NCI-H82 treated with DMSO at 0.1 percent for 48 hours (cell line): ENCODE data around the gene FGF11.
A peak's percentile ranks its signal among the peaks of the same experiment; 100 is the strongest.

ENCODE experiments used
- DNase-seq: peaks from one replicate; lab custom pipeline; 2025; ENCODE audit not compliant: unreplicated experiment; lab: John Stamatoyannopoulos, UW

FGF11 gene

DNA sequence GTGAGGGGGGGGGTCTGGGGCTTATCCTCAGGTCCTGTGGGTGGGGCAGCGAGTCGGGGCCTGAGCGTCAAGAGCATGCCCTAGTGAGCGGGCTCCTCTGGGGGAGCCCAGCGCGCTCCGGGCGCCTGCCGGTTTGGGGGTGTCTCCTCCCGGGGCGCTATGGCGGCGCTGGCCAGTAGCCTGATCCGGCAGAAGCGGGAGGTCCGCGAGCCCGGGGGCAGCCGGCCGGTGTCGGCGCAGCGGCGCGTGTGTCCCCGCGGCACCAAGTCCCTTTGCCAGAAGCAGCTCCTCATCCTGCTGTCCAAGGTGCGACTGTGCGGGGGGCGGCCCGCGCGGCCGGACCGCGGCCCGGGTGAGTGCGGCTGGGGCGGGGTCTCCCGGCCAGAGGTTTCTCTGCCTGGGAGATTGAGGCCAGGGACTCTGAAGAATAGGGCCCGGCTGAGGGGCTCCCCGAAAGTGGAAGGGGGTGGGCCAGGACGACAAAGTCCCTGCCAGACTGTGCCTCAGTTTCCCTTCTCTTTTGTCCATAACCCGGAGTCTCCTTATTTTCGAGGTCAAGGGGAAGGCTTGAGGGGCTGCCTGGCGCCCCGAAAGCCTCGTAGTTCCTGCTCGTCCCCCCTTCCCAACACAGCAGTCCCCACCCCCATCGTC lies at the start of gene FGF11:
Gene FGF11 (plus strand): TSS at position 51 of the 651 bp plus-strand sequence. CDS start 109 bp downstream, at position 160.
- no peak for DNase-seq

DNA sequence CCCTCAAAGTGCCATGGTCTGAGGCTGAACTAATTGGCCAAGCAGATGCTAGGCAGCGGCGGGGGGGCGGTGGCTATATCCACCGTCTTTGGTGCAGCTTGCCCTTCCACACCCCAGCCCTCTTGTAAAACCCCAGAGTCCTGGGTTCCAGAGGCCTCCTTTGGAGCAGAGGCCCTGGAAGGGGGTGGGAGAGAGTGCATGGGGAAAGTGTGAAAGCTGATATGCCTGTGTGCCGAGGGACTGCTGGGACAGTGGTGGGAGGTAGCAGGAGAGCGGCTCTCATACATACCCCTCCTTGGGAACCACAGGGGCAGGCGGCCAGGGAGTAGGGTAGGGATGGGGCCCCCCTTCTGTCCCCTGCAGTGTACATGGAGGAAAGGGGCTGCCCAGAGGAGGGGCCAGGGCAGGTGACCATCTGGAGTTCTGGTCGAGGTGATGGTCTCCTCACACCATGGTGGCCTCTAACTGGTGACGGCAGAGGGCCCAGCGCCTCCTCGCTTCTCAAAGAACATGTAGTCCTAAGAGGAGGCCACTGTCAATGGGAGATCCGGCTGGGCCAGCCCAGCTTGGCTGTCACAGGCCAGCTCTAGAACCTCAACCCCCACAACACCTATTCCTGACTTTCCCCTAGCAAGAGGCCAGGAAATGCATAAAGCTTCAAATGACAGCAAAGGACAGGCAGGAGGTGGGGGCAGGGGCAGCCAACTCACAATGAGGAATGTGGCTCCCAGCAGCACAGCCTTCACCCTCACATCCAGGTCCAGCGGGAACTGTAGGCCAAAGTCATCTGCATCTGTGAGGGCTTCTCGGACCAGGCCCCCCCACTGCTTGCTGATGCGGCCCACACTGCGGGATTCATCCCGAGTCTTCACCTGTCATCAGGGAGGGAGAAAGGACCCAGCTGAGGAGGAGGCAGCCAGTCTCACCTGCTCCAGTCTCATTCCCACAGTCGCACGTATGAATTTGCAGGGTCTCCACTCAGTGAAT lies 49.1 kb upstream of the FGF11 start:
- DNase-seq: no peak

DNA sequence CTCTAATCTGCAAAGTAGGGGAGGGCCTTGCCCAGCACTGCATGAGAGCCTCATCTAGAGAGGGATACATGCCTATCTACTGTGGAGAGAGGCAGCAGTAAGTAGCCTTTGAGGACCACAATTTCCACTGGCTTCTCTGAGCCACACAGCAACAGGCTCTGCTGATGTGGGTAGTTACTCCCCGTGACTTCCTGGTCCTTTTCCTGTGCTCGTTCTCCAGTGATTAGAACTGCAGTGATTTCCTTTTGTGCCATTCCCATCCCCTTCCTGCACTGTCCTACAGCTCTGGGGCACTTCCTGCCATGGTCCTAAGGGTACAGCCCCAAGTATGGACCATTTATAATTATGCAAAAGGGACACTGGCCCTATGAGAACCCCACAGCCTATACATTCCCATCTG lies 48.0 kb upstream of the FGF11 start:
- no peak for DNase-seq

DNA sequence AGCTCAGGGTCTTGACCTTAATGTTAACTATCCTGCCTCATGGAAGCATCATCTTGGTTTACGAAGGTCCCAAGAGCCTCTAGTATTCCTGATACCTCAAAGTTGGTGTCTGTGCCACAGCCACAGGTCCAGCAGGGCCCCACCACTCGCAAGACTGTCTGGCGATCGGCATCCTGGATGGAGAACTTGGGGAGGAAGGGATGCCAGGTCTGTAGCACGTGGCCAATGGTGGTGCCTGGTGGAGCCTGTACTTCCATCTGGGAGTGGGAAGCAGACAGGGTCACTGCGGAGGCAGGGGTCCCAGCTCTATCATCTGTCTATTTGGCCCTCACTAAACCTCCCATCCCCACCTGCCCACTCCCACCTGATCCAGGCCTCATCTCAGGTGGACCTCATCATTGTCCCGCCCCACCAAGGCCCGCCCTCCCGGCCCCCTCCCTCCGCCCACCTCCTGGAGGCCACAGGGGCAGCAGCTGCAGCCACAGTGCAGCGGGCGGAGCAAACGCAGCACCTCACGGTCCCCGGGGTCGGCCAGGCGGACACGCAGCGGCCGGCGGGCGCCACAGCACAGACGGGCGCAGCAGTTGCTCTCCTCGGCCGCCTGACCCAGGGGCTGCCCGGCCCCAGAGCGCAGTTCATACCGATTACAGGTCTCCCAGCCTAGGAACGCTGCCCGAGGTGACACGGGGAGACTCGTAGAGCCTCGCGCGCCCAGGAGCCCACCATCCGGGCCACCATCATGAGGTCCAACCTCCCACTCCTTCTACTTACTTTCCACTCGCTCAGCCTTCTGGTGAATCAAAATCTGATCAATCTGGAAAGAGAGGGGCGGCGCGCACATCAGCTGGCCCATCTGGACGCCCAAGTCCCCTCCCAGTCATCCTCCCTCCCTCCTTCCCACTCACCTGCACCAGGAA lies 46.4 kb upstream of the FGF11 start:
- DNase-seq: no peak

DNA sequence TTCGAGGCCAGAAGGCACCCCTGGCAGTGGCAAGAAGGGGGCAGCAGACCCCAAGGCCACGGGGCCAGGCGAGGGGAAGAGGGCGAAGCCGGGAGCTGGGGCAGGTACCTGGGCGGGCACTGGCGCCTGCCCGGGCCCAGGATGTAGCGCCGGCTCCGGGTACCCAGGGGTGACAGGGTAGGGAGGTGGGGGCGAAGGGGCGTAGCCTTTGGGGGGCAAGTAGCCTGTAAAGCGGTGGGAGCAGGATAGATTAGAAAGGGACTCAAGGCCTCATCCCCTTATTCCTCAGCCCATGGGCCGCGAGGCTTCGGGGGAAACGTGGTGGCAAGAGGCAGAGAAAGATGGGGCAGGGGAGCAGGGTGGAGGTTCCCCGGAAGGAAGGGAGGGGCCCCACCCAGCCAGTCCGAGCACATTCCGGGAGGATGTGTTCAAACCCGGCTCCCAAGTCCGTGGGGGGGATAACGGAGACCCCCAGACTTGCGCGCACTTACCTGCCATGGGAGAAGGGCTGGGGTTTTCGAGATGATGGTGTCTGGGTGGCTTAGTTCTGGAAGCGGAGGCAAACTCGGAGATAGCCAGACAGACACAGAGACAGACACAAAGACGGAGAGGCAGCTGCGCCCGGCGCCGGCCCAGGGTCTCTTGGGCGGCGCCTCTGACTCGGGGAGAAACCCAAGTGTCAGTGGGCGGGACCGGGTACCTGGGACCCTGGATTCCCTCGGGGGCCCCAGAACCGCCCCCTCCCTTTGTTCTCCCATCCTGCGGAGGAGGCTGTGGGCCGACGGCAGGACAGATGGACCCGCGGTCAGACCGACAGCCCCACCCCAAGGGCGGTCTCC lies 45.5 kb upstream of the FGF11 start:
- peak; percentile 19 for DNase-seq

DNA sequence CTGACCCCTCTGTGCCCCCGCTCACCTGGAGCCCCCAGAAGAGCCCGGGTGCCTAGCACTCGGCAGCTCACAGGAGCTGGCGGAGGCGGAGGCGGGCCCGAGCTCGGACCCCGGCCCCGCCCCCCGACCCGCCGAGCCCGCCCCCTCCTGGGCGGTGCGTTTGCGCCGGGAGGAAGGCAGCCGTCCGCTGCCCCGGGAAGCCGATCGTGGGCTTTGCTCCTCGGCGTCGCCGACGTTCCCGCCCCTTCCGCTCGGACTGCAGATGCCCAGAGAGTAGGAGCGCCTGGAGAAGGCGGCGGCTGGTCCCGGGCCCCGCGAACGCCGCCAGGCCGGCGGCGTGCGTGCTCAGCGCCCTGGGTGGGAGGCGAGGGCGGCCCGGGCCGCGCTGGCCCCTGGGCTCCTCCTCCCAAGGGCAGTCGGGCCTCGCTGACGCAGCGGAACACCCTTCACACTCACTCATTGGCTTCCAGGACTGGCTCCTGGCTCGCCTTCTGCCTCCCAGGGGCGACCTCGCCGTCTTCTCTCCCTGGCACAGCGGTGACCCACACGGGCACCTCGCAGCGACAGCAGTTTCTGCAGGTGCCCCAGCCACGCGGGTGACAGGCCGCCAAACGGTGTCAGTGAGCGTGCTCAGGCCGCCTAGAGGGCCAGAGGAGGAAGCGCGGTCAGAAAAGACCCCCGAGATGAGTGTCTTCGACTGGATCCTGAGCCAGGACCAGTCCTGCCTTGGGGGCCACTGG lies 44.7 kb upstream of the FGF11 start, which contains the start of gene PLSCR3:
Gene PLSCR3 (minus strand): TSS at position 74 of the 740 bp plus-strand sequence. CDS start 415 bp downstream, outside the sequence.
- peak; percentile 57 for DNase-seq

DNA sequence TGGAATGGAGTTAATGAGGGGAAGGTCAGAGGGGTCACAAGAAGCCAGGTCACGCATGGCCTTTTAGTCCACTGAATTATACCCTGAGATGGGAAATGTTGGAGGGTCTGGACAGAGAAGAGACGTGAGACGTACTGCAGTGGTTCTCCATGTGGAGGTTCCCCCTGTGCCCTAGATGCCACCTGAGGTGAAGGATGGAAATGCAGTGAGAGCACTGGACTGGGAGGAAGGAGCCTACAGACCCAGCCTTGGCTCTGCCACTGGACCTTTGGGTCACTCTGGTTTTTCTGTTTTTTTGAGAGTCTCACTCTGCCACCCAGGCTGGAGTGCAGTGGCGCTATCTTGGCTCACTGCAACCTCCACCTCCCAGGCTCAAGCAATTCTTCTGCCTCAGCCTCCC lies 43.2 kb upstream of the FGF11 start:
- no peak for DNase-seq

DNA sequence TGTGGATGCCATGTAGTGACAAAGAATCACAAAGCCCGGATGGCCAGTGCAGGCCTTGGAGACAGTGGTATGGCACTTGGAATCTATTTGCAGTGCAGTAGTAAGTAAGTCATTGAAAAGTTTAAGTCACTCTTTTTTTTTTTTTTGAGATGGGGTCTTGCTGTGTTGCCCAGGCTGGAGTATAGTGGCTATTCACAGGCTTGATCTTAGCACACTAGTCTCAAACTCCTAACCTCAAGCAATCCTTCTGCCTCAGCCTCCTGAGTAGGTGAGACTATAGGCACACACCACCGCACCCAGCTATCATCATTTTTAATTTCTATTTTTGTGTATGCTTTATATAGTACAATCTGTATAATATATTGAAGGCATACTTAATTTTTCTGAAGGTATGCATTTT lies 40.7 kb upstream of the FGF11 start:
- no peak for DNase-seq

DNA sequence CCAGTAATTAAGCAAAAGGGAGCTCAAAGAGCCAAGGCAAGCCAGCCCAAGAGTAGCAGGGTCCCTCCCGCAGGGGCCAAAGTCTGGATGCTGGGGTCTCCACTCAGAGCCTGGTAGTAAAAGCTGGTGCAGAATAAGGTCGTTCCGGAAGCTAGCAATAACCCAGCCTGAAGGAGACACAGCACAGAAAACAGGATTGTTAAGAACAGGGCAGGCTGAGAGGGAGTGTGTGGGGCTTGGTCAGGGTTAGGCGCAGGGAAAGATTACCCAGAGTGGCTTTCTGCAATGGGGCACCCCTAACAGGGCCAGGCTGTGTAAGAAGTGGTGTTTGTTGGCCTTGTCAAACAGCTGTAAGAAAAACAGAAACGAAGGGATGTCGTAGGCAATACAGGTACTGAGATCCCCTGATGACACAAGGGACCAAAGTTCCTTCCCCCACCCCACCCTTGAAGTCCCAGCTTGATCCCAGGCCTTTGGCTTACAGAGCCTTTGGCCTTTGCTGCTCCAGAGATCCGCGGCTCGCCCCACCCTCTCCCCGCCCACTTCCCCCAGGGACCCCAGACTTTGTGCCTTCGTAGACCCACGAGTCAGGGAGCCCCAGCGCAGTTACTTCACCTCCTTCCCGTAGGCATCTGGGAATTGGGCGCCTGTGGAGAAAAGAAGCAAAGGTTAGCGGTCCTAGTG lies 36.1 kb upstream of the FGF11 start:
- DNase-seq: no peak

DNA sequence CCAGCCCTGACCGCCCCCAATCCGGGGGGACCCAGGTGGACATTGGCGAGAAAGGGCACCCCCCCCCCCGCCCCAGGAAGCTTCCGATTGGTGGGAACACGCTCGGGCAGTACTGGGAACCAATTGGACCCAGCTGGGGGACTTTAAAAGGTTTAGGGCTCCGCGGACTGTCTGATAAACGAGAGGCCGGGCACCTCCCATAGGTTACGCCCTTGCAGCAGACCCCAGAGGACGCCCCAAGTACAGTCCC lies 35.7 kb upstream of the FGF11 start:
- peak; percentile 81 for DNase-seq

DNA sequence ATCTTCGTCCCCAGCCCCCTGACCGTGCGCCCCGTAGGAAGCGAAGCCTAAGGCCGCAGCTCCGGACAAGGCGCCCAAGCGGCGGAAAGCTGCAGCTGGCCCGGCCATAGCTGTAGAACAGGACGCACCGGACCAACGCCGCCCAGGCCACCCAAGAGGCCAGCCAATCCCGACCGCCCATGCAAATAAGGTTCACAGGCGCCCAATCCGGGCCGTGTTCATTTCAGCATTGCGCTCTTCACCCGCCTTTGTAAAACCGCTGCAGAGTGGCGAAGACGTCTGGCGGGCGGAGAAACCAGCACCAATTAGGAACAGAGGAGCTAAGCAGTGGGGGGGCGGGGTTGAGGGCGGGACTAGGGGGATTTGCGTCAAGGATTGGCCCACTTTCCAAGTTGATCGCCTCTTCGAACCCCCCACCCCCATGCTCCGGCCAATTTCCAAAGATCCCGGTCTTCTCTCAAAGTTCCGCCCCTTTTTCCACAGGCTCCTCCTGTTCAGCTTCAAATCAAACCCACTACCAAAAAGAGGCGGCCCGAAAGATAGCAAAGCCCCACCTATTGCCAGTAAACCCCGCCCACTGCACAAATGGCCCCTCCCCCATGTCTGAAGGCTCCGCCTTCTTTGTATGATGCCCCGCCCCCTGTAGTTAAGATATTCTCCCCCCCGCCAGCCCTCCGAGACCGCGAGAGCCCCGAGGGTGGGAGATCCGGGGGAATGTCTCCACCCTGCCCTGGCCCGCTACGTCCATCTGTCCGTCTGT lies 35.2 kb upstream of the FGF11 start, which contains the start of gene TMEM256:
Gene TMEM256 (minus strand): TSS at position 121 of the 760 bp plus-strand sequence. CDS start 13 bp downstream, at position 108.
- DNase-seq: peak; percentile 99

DNA sequence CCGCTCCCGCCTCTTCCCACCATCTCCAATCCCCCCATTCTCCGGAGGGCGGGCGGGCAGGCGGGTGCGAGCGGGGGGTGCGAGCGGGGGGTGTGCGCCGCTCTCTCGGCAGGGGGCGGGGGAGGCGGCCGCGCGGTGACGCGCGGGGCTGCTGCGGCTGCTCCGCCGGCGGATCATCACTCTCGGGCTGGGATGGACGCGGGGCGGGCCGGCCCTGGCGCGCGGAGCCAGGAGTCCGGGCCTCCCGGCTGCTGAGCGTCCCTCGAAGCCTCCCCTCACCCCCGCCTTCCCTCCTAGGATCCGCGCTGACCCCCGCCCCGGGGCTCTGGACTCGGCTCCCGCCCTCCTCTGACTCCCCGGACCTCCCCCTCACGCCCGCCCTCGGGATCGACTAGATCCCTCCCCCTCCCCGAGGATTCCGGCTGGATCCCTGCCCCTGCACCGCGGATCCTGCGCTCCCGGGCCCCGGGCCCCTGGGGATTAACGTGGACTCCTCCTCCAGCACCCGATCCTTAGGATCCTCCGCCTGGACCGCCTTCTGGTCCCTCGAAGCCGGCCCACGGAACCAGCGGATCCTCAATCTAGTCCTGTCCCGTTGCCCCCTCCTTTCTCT lies 34.5 kb upstream of the FGF11 start:
- peak; percentile 18 for DNase-seq

DNA sequence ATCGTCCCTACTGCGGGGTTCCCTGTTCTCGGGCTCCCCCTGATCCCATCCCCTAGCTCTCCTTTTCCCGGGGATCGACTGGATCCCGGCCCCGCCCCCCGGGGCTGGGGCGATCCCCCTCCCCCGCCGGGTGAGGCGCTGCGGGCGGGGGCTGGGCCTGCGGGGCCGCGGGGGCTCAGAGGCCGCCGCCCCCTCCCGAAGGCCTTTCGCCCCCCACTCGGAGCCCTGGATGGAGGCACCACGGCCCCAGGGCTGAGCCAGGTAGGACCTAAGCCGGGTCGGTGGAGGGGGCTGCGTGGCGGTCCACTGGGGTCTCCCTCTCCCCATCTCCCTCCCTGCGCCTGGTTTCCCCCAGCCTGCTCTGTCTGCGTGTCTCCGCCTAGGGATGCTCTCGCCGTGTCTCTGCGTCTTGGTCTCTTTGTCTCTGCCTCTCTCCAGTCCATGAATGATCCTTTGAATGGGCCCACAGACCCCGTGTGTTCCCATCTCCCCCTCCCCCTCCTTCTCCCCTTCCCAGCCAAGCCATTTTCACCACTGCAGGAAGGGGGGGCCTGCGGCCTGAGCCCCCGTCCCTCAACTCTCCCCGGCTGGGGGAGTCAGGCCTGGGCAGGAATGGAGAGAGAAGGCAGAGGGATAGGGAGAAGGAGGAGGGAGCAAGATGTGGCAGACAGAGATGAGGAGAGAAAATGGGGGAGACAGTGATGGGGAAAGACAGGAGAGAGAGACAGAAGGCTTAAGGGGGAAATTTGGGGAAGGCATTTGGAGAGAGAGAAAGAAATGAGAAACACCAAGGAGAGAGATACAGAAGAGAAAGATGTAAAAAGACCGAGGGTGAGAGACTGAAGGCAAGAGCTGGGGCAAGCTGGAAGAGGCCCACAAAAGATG lies 33.7 kb upstream of the FGF11 start:
- peak; percentile 17 for DNase-seq

DNA sequence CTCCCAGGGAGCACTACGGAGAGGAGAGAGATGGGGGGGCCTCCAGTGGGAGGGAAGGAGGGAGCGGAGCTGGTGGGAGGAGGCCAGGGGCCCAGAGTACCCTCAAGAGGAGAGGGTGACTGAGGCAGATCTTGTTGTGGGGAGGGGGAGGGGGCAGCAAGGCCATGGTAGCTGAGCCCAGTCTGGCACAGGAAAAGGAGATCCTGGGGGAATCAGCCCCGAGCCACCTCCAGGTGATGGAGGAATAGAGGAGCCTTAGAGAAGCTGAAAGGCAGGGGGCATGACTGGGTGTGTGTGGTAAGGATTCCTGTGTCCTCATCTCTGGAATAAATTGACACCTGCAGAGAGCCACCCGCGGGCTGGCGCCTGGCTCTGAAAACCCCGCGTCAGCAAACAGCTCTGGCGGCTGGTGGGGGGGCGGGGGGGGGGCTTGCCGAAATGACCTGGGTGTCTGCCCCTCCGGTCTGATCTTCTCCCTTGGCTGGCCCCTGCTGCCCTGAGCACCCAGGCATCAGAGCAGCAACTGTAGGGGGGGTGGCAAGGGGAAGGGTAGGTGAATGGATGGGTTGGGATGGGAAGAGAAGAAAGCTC lies 33.0 kb upstream of the FGF11 start:
- DNase-seq: no peak

DNA sequence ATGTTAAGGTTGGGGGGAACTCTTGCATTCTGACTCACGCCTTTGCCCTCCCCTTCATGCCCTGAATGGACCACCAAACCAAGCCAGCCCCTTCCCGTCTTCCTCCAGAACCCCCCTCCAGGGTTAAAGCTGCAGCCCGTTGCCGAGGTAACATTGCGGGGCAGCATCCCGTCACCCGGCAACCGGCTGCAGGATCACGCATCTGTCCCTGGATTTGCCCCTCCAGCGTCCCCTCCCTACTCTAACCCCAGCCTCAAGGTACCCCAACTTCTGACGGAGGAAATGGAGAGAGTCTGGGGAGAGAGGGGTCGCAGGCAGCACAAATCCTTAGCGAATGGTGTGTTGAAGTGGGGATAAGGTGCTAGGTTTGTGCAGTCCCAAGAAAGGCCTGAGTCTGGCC lies 32.2 kb upstream of the FGF11 start:
- no peak for DNase-seq

DNA sequence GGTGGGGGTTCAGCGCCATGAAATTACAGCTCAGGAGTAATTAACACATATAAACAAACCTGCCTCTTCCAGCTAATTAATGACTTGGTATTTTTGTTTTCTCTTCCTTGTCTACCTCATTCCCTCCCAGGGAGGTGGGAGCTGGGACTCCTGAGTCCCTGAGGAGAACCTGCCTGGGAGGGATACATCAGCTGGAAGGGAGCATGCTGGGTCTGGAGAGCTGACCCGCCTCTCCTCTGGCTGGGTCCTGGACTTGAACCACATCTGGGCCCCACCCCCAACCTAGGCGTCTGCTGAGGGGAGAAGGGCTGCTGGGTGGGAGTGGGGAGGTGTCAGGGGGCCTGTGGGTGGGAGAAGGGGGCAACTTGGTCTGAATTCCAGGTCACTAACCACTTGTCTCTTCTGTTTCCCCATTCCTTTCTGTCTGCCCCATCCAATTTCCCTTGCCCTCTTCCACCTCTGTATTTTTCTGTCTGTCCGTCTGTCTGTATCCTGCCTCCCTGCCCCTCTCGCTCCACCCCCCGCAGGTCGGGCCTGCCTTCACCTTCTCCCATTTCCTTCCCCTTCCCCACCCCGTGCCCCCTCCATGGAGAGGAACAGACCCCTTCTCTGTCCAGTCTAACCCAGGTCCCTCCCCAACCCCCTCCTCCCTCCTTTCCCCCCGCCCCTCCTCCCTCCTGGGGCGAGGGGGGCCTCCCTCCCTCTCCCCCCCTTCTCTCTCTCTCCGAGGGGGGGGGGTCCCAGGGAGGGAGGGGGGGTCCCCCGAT lies 31.6 kb upstream of the FGF11 start, which contains the start of gene NLGN2:
Gene NLGN2 (plus strand): TSS at position 361 of the 767 bp plus-strand sequence. CDS start 411 bp downstream, outside the sequence.
- DNase-seq: no peak
